Pancreas (tissue), 10 donors: ENCODE data around the gene SLC16A10. TPM values are rescaled to one million over a fixed set of nuclear protein-coding genes. Genes with fewer than 3 reads are reported as not detected.

ENCODE experiments used
- ATAC-seq, 4 donors: fragments of 200-7000 bp; cut with Tn5 transposase; one replicate each; pipeline versions ENCODE4 v1.8.0 to v1.9.1; 2020; ENCODE audit warnings: mild to moderate bottlenecking in 4 of 4, moderate library complexity in 4 of 4
- DNase-seq, 6 donors: peaks; one replicate each; pipeline ENCODE4 v3.0.0-alpha.2; 2020
- FAIRE-seq: peaks from 2 replicates; lab custom pipeline; 2012; peaks lifted over from hg19 to GRCh38; lab: Jason Lieb, UNC
- H3K27ac ChIP-seq, 4 donors: fragments of 200-600 bp; sonication (generic); 1 replicate in 3 of 4; 2 replicates in 1 of 4; pipeline versions ENCODE4 v1.5.0 to v1.8.0; 2020
- H3K27me3 ChIP-seq, 4 donors: fragments of 200-600 bp; one replicate each; pipeline ENCODE4 v1.8.0; 2021
- H3K36me3 ChIP-seq, 3 donors: fragments of 200-600 bp; sonication (generic) in 1 of 3; one replicate each; pipeline versions ENCODE4 v1.5.0 to v1.8.0; 2020 to 2021
- H3K4me1 ChIP-seq, 3 donors: fragments of 200-600 bp; one replicate each; pipeline ENCODE4 v1.8.0; 2021
- H3K4me3 ChIP-seq, 4 donors: fragments of 200-600 bp; sonication (generic) in 2 of 4; one replicate each; pipeline versions ENCODE4 v1.5.0 to v1.8.0; 2020 to 2021
- H3K9me3 ChIP-seq, 4 donors: fragments of 200-600 bp; one replicate each; pipeline ENCODE4 v1.8.0; 2021
- CTCF ChIP-seq, 4 donors: fragments of 200-600 bp; sonication (generic) in 3 of 4; IDR thresholded peaks; one replicate each; pipeline versions ENCODE4 v1.5.0 to v1.8.0; 2021; ENCODE audit warnings: antibody characterized with exemption in 4 of 4
- WGBS, 2 donors: extraction: QIAGEN DNeasy Blood & Tissue Kit; methylation state at CpG; one replicate each; pipeline ENCODE4 v1.1.7; 2013; 5-methylcytosine and 5-hydroxymethylcytosine counted together
- intact Hi-C, 3 donors: fragments of 100-400 bp; cut with DNase I; formaldehyde crosslinking; loops; one replicate each; pipeline versions ENCODE4 v1.11.1 to v1.14.2; 2022
- polyA plus RNA-seq, 2 donors: library from polyadenylated mRNA; stranded (reverse); fragments of 200-250 nt; gene quantifications; one replicate each; pipeline ENCODE4 v1.2.3, GENCODE V29; 2013
- total RNA-seq, 6 donors: library from RNA; stranded (reverse); fragmentation: NEBNext Ultra II Directional in 4 of 6; extraction: Animal tissue kit (Norgen Biotek cat#: 25700) in 4 of 6; gene quantifications; one replicate each; pipeline versions ENCODE4 v1.2.1 to v1.2.4, GENCODE V29; 2021 to 2023
- donor health status: healthy with polysubstance abuse.
- donor health status: DM: no; HTN: no; CAD: no; lungs with moderate emphysema.
- donor health status: DM: no; HTN: no; CAD: no.
- donor health status: control.
- donor health status: control.
- donor health status: Bipolar disorder and iron deficiency.
- donor health status: DM: yes; HTN: yes; CAD: no.
- donor health status: DM: no; HTN: no; CAD: no.
- donor health status: DM: no; HTN: no; CAD: no.
- donor health status: DM: yes; HTN: yes; CAD: no.

The SLC16A10 gene
- total and polyA plus RNA-seq, 8 donors: 5.1 to 48.8 (median 30.0) TPM

- Histone ChIP-seq H3K27me3 (no peaks in the 10 kb centered on the region), H3K36me3 (peaks cover 0 to 14% (median 7%) of the 10 kb centered on the region in 3 donors), H3K4me1 (peaks cover 0 to 4% (median 0%) of the 10 kb centered on the region in 3 donors), H3K27ac (no peak overlapping the region), H3K9me3 (no peaks in the 10 kb centered on the region), H3K4me3 (no peak overlapping the region)
- FAIRE-seq (no peak), ATAC-seq (no peak), DNase-seq (no peak)
- WGBS, 2 donors: 83 to 86% methylated on average over 6 of the region's 6 CpGs
- no peak for TF ChIP-seq CTCF (IDR thresholded peaks at IDR 0.05)
- intact Hi-C loops: no loop called here
These were observed 178.5 kb downstream of the SLC16A10 start for GRCh38 chr6:111265842-111266241.

DNA sequence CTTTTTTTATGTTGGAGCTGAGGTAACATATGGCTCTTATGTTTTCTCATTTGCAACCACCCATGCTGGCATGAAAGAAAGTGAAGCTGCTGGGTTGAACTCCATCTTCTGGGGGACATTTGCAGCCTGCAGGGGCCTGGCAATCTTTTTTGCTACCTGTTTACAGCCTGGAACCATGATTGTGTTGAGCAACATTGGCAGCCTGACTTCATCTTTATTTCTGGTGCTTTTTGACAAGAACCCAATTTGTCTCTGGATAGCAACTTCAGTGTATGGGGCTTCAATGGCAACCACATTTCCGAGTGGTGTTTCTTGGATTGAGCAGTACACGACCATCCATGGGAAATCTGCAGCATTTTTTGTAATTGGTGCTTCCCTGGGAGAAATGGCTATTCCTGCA is 179.0 kb downstream of the SLC16A10 start:
- H3K36me3 ChIP-seq: peaks cover 0 to 14% (median 7%) of the 10 kb centered on the region in 3 donors
- DNase-seq (no peak), FAIRE-seq (no peak), ATAC-seq (no peak)
- WGBS, 2 donors: 94 to 95% methylated on average over 2 of the region's 2 CpGs
- H3K27ac ChIP-seq: no peak overlapping the region
- no peaks in the 10 kb centered on the region for H3K9me3 ChIP-seq
- H3K27me3 ChIP-seq: no peaks in the 10 kb centered on the region
- intact Hi-C loops: no loop called here
- H3K4me3 ChIP-seq: no peak overlapping the region
- peaks cover 0 to 4% (median 0%) of the 10 kb centered on the region in 3 donors for H3K4me1 ChIP-seq
- TF ChIP-seq CTCF (IDR thresholded peaks at IDR 0.05): no peak

- WGBS, 2 donors: 93 to 94% methylated on average over 7 of the region's 7 CpGs
- no peak for FAIRE-seq
- H3K9me3 ChIP-seq: no peaks in the 10 kb centered on the region
- no peaks in the 10 kb centered on the region for H3K27me3 ChIP-seq
- H3K36me3 ChIP-seq: peaks cover 0 to 14% (median 7%) of the 10 kb centered on the region in 3 donors
- no peak overlapping the region for H3K27ac ChIP-seq
- peaks cover 0 to 4% (median 0%) of the 10 kb centered on the region in 3 donors for H3K4me1 ChIP-seq
- intact Hi-C loops: no loop called here
- H3K4me3 ChIP-seq: no peak overlapping the region
- ATAC-seq: no peak
- no peak for DNase-seq
- TF ChIP-seq CTCF (IDR thresholded peaks at IDR 0.05): no peak
These were observed 180.5 kb downstream of the SLC16A10 start for GRCh38 chr6:111267764-111268333.

DNA sequence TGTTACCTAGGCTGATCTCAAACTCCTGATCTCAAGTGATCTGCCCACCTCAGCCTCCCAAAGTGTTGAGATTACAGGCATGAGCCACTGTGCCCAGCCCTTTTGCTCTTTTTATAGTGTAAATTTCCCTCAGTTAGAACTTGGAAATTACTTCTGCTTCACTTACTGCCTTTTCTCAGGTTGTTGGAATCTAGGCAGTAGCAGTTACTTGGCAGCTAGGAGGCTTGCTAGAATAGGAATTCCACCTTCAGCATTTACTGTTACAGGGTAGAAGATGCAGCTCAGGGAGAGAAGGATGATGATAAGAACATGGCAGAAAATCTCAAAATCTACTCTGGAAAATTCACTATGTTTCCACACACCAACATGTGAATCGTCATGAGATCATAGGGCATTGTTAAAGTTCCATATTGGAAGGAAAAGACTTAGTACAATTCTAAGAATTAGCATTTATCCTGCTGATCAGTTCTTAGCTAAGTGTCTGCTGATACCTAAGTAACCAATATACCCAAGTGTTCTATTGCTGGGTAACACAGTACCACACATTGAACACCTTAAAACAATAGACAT is 182.2 kb downstream of the SLC16A10 start:
- TF ChIP-seq CTCF (IDR thresholded peaks at IDR 0.05): no peak
- Histone ChIP-seq H3K9me3 (no peaks in the 10 kb centered on the region), H3K27me3 (no peaks in the 10 kb centered on the region), H3K4me3 (no peak overlapping the region), H3K36me3 (peaks cover under 1 to 14% (median 7%) of the 10 kb centered on the region in 3 donors), H3K27ac (no peak overlapping the region), H3K4me1 (no peaks in the 10 kb centered on the region)
- 90 to 98% methylated on average over 1 of the region's 1 CpG for WGBS, 2 donors
- DNase-seq: no peak
- intact Hi-C loops: no loop called here
- no peak for FAIRE-seq
- ATAC-seq: no peak

GRCh38 chr6:111270121-111270520 is 182.8 kb downstream of the SLC16A10 start:
- Histone ChIP-seq H3K36me3 (peaks cover 6 to 18% (median 7%) of the 10 kb centered on the region in 3 donors), H3K4me3 (no peak overlapping the region), H3K27me3 (no peaks in the 10 kb centered on the region), H3K4me1 (no peaks in the 10 kb centered on the region), H3K9me3 (no peaks in the 10 kb centered on the region), H3K27ac (no peak overlapping the region)
- ATAC-seq (no peak), FAIRE-seq (no peak), DNase-seq (no peak)
- WGBS, 2 donors: 96 to 100% methylated on average over 4 of the region's 4 CpGs
- no peak for TF ChIP-seq CTCF (IDR thresholded peaks at IDR 0.05)
- intact Hi-C loops: no loop called here
